Activated T-helper 9 cell treated with anti-CD3 and anti-CD28 coated beads, Interleukin-2, amount 50 U/mL, for 16 hours (primary cell): Measurements from ENCODE around the gene PSME1.

ENCODE experiments used
- DNase-seq: peaks from one replicate; pipeline ENCODE4 v3.0.0-alpha.2; 2020; ENCODE audit warnings: low read depth

The PSME1 gene

GRCh38 chr14:24147761-24148428 is 11.9 kb downstream of the PSME1 start:
- DNase-seq, result no peak

GRCh38 chr14:24149302-24149969 is 13.4 kb downstream of the PSME1 start:
- DNase-seq, result no peak

- no peak for DNase-seq
Observed at GRCh38 chr14:24150061-24150460, 14.1 kb downstream of the PSME1 start.

GRCh38 chr14:24150567-24150966 is 14.6 kb downstream of the PSME1 start:
- no peak for DNase-seq

- no peak for DNase-seq
Observed at GRCh38 chr14:24150993-24151392, 15.0 kb downstream of the PSME1 start.

- DNase-seq, result no peak
Observed at GRCh38 chr14:24151404-24152080, 15.5 kb downstream of the PSME1 start.

GRCh38 chr14:24155100-24155499 is 19.1 kb downstream of the PSME1 start:
- no peak for DNase-seq

GRCh38 chr14:24156840-24157239 is 20.8 kb downstream of the PSME1 start:
- DNase-seq, result no peak

GRCh38 chr14:24157331-24157730 is 21.3 kb downstream of the PSME1 start:
- no peak for DNase-seq

- DNase-seq, result no peak
Observed at GRCh38 chr14:24159777-24160498, 23.9 kb downstream of the PSME1 start.

GRCh38 chr14:24160499-24160849 is 24.5 kb downstream of the PSME1 start:
- DNase-seq, result no peak

GRCh38 chr14:24160850-24161804 is 25.1 kb downstream of the PSME1 start, which contains the start of gene IRF9:
IRF9 (plus strand) TSS chr14:24161265; CDS start chr14:24162145, 880 bp downstream.
- DNase-seq, result peak; percentile 95

- no peak for DNase-seq
Observed at GRCh38 chr14:24162093-24162492, 26.1 kb downstream of the PSME1 start.

GRCh38 chr14:24164518-24164991 is 28.6 kb downstream of the PSME1 start:
- DNase-seq, result no peak

- no peak for DNase-seq
Observed at GRCh38 chr14:24165785-24166184, 29.8 kb downstream of the PSME1 start.

GRCh38 chr14:24167469-24168114 is 31.6 kb downstream of the PSME1 start:
- DNase-seq, result no peak

- DNase-seq, result peak; percentile 32
Observed at GRCh38 chr14:24171422-24172260, 35.6 kb downstream of the PSME1 start, which contains the start of gene REC8. REC8 (plus strand) TSS chr14:24172080; CDS start chr14:24172553, 473 bp downstream.

GRCh38 chr14:24172261-24172860 is 36.4 kb downstream of the PSME1 start:
- DNase-seq, result no peak

GRCh38 chr14:24172871-24173281 is 36.9 kb downstream of the PSME1 start:
- DNase-seq, result no peak
